GM19025 (cell line): ENCODE data around the gene KDM6A.
"Not testable (repeated sequence)": the region's sequence is repeated elsewhere in the genome, so short reads cannot be mapped to it uniquely, and the experiment has no call there.

ENCODE experiments used
- ATAC-seq: cut with Tn5 transposase; IDR thresholded peaks from one replicate; pipeline ENCODE4 v1.9.1; 2021; ENCODE audit warnings: mild to moderate bottlenecking, low read depth, moderate library complexity; ENCODE audit not compliant: unreplicated experiment

The KDM6A gene

DNA sequence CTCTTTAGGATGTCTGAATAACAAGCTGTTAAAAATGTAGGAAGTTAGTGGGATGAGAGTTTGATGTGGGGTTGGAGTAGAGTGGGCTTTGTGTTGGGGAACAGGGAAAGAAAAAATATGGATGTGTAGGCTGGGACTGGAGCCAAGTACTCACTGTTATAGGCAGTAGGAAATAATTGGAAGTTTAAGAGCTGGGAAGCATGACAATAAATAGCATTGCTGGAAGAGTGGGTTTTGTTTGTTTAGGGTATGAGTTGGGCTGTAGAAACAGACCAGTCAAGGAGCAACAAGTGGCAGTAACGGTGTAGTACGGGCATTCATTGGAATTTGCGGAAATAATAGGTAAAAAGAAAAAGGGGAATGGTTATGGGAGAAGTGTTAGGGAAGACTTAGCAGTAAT lies 81.6 kb downstream of the KDM6A start:
- ATAC-seq, result no peak

DNA sequence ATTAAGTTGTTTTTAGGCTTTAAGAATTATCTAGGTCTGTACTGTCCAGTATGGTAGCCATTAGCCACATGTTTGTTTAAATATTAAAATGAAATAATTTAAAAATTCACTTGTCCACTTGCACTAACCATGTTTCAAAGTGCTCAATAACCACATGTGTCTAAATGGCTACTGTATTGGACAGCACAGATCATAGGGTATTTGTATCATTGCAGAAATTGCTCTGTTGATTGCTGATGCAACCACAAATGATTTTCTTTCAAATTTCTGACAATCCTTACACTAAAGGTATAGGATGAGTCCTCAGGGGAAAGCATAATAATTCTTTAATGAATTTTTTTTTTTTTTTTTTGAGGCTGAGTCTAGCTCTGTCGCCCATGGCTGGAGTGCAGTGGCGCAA lies 84.9 kb downstream of the KDM6A start:
- no peak for ATAC-seq

DNA sequence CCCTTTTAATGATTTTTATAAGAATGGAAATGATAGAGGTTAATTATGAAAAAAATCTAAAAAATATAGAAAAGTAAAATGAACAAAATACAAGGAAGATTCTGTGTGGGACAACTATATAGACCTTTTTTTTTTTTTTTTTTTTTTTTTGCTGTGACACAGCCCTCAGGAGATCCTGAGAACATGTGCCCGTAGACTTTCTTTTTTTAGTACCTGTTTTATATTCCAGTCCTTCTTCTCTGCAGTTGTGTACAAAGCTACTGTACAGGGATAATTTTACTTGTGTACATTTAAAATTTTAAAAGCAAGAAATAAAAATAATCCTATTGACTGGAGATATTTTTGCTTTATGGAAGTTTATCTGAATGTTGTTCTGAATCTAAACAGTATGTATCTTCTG lies 85.5 kb downstream of the KDM6A start:
- no peak for ATAC-seq

DNA sequence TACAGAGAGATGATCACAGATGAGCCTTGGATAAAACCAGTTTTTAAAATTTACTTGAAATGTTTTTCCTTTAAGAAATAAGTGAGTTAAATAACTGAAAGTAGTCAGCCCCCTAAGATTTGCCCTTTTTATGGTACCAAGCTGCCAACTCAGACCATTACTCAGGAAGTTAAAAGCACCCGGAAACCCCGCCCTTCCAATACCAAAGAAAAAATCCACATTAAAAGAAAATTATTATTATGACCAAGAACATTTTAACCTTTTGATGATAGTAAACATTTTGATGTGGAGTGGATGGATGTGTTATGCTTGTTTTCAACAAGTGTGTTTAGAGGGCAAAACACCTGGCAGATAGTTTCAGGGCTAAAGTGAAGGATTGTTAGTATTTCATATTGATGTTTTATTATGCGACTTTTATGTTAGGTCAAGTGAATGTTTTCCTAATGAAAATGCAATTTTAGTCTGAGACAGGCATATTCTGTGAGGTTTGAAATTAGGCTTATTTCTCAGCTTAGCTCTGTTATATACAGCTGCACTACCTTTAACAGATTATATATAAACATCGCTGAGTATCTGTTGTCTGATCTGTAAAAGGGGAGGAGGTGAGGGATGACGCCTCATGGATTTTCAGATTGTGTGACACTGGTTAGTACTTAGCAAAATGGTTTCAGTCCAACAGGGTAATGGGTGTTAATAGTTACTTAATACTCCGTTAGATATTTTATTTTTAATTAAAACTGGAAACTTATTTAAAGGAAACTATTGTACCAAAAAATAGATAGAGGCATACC lies 89.0 kb downstream of the KDM6A start:
- no peak for ATAC-seq

DNA sequence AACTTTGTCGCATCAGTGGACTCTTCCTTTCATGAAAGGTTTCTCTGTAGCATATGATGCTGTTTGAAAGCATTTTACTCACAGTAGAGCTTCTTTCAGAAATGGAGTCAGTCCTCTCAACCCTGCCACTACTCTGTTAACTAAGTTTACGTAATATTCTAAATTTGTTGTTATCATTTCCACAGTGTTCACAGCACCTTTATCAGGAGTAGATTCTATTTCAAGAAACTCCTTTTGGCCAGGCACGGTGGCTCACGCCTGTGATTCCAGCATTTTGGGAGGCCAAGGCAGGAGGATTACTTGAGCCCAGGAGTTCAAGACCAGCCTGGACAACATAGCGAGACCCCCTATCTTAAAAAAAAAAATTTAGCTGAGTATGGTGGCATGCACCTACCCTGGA lies 90.0 kb downstream of the KDM6A start:
- no peak for ATAC-seq

DNA sequence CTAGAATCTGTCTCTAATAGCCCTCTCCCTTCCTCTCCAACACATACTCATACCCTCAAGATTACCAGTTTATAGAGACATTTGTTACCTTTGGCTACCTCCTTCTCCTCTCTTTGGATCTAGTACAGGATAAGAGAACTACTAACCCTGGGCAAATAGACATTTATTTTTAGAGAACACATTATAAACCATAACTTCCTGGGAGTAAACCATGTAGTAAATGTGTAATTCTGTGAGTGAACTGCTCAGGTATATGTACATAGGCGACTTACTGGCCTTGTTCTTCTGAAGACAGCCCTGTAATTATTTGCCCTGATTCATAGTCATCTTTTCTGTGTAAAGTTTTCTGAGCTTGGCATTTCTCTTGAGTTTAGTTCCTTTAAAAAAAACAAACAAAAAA lies 94.2 kb downstream of the KDM6A start:
- no peak for ATAC-seq

DNA sequence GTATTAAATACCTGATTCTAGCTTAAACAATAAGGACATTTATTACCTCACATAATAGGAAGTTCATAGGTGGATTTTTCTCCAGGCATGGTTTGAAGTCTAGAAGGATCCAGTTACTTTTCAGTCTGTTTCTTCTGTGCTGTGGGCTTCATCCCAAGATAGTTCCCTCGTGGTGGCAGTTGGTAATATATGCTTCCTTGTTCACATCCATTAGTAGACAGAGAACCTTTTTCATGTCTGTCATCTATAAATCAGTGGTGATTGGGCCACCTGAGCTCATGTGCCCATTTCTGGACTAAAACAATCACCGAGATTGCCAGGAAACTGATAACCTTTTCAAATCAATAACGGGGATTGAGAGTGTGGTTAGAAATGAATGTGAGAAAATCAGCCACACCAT lies 97.7 kb downstream of the KDM6A start:
- no peak for ATAC-seq

DNA sequence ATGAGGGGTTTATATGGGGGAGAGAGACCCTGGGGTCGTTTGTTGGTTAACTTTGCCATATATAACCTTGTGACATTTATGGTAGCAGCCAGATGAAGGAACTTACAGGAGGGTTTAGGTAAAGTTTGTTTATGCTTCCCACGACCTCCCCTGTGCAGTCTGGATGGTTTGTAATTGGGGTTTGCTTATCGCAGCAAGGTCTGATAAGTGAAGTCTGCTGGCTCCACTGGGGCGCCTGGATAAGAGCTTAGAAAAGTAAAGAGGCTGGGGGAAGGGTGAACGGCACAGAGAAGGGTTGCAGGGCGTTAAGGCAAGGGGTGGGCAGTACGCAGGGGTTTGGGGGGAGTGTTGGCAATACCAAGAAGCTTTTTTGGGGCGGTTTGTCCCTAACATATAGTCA lies 98.7 kb downstream of the KDM6A start:
- no peak for ATAC-seq

DNA sequence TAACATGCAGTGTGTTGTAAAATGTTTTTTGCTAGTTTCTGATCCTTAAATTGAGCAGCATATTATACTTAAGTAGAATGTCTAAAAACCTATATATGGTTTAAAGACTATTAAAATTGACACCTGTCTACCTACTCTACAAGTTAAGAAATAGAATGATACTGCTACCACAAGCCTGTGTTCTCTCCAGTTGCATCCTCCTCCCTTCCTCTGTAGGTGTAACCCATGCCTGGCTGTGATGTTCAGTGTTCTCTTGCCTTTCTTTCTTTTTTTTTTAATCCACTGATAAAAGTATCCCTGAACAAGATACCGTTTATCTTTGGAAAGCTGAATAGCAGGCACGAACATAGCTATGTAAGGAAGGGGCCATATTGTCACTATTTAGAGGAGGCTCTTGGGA lies 99.1 kb downstream of the KDM6A start:
- ATAC-seq, result no peak

DNA sequence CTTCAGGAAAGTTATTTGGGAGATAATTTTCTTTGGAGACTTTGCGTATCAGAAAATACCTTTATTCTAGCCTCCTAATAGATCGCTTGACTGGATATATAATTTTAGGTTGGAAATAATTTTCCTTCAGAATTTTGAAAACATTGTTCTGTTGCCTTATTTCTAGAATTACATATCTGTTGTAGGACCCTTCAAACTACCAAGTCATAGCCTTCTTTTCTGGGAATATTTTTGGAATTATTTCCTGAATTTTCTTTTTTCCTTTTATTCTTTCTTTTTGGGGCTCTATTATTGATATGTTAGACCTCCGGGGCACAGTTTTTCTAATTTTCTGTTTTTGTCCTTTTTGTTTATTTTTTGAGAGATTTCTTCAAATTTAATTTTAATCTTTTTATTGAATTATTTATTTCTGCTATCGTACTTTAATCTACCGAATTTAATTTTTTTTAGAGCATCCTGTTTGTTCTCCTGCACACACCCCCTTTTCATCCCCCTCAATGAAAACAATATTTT lies 100.5 kb downstream of the KDM6A start:
- ATAC-seq, result no peak

DNA sequence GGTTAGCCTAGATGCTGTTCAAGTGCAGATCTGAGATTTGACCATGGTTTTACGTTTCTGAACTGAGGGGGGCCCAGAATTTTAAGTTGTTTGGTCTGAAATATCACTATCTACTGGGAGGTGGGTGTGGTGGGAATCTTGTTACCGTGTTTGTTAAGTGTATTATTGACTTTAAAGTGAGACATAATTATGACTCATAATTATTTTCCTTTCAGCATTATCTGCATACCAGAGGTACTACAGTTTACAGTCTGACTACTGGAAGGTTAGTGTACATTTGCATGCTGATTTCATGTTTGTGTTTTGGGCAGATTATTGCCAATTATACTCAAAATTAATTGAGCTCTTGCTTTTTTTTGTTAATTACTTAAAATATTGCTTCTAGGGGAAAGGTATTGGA lies 101.5 kb downstream of the KDM6A start:
- ATAC-seq, result no peak

DNA sequence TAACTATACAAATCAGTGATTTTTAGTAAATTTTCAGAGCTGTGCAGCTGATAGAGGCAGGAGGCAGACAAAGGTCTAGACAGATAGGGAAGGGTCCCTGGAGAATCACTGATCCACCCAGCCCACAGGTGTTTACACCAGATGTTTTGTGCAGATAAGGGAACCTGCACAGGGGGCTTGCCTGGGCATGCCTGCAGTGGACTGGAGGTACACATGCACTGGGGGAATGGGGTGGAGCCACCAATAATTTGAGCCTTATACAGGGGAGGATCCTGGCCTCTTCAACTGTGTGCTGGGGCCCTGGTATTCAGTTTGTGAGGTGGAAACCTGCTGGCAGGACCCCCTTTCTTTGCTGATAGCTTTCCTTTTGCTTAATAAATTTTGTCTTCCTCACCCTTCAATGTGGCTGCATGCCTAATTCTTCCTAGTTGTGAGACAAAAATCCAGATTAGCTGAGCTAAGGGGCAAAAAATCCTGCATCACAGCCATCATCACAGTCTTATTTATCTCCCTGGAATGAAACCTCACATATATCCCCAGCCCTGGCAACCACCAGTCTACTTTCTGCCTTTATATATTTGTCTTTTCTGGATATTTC lies 102.8 kb downstream of the KDM6A start:
- no peak for ATAC-seq

DNA sequence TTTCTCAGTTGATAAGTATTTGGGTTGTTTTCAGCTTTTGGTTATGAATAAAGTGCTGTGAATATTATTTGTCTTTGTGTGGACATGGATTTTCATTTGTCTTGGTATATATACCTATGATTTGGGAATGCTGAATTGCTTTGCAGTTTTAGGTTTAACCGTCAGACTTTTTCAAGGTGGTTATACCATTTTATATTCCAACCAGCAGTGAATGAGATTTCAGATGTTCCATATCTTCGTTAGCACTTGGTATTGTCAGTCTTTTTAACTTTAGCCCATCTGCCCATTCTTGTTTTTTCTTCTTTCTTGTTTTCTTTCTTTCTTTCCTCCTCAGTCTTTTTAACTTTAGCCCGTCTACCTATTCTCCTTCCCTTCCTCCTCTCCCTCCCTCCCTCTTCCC lies 106.0 kb downstream of the KDM6A start:
- no peak for ATAC-seq

DNA sequence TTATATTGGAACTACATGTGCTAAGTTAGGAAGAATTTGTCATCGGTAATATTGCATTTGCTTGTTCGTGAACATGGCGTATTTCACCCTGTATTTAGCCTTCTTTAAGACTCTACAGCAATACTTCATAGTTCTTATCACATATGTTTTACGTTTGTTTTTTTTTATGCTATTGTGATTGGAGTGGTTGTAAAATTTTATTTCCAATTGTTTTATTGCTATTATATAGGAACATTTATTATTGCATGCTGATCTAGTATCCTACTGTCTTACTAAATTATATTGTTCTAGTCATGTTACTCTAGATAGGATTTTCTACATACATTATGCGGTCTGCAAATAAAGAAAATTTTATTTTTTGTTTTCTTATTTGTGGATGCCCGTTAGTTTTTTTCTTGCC lies 107.4 kb downstream of the KDM6A start:
- no peak for ATAC-seq

DNA sequence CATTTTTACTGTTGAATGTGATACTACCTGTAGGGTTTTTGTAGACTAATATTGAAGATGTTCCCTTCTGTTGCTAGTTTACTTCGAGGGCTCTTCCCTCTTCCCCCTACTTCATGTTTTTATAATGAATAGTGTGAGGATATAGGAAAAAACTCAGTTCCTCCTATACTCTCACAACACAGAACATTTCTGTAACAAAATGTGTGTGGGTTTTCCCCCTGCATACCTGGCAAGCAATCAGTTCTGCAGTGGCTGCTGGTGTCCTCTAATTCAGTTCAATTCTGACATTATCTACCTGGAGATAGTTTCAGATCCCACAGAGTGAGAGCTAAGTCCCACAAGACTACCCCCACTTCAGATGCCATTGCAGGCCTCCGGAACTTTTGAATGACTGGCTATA lies 107.9 kb downstream of the KDM6A start:
- no peak for ATAC-seq

DNA sequence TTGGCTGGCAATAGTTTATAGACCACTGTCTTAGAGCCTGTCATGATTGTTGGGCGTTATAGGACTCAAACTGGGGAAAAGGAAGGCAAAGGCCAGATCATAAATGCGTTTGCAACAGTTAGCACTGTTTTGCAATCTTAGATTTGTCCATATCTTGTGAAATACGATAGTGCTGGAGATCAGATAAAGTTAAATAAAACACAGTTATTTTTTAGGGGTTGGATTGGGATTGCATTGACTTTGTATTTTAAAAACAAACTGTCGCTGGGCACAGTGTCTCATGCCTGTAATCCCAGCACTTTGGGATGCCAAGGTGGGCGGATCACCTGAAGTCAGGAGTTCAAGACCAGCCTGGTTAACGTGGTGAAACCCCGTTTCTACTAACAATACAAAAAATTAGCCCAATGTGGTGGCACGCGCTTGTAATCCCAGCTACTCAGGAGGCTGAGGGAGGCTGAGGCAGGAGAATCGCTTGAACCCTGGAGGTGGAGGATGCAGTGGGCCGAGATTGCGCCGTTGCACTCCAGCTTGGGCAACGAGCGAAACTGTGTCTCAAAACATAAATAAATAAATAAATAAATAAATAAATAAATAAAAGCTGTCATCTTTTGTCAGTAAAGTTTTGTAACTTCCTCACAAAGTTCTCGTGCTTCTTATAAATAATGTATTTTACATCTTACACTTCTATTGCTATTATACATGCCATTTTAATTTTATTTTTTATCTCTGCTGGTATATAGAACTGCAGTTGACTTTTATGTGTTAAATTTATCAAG lies 117.2 kb downstream of the KDM6A start:
- no peak for ATAC-seq

DNA sequence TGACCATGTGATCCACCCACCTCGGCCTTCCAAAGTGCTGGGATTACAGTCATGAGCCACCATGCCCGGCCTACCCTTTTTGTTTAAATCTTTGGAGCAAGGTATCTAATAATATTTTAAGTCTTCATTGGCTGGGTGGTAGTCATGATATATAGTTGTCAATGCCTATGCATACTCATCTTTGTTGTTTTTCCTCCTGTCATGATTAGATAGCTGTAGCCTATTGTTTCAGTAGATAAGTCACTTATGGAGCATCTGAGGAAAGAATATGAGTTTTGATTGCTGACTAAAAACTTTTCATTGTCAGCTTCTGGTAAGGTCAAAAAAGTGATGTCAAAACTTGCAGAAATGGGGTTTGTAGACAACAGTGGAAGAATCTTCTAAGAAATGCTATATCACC lies 119.8 kb downstream of the KDM6A start:
- no peak for ATAC-seq

DNA sequence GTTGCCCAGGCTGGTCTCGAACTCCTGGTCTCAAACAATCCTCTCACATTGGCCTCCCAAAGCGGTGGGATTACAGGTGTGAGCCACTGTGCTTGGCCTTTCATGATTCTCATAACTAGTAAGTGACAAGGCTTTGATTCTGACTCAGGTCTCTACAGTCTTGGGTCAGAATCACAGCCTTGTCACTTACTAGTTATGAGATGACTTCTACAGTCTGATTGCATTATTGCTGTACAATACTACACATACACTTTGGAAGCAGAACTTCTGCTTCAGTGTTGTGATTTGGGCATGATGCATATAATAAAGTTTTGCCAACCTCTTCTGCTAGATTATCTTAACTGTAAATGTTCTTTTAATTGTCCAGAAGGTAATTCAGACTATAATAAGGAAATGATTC lies 123.3 kb downstream of the KDM6A start:
- no peak for ATAC-seq

DNA sequence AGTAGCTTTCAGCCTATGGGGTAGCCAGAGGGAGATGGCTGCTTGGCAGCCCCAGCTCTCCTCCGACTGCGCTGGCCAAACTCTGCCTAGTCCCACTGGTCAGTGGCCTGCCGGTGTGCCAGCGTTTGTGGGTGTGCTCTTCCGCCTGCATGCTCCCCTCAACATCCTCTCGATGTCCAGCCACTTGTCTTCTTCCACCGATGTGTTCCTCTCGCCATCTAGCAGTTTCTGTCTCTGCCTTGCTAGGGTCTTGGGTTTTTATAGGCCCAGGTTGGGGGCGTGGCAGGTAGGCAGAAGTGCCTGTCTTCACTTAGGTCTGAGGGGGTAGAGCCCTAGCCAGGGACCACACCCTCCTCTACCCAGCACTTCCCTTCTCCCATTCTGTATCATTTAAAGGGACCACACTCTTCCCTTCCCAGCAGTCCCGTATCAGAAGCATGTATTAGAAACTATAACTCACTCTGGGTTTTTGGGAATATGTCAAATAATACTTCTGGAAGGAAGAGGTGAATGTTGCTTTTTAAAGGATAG lies 124.4 kb downstream of the KDM6A start:
- ATAC-seq, result no peak

DNA sequence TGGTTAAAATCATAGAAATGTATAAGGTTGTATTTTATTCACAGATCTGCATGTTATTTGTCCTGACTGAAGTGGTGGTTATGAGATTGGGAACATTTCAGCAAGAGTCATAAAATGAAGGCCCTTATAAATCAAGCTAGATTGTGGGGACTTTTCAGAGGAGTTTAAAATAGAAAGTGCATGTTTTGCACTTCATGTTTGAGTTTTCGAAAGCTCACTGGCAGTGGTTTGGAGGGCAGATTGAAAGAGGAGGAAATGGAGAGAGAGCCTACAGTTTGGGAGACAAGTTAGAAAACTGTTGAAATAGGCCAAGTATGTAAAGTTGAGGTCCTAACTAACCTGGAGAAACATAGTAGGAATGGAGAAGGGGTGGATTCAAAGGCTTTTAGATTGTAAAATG lies 124.9 kb downstream of the KDM6A start:
- no peak for ATAC-seq

DNA sequence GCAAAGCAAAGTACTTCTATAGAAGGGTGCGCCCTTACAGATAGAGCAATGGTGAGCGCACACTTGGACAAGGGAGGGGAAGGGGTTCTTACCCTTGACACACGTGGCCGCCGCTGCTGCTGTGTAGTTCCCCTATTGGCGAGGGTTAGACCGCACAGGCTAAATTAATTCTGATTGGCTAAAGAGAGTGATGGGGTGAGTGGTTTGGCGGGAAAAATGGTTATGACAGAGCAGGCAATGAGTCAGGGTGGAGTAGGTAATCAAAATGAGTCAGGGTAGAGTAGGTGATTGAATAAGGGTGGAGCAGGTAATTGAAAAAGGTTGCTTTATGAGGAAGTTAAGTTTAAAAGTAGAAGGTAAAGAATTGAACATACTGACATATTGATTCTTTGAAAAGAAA lies 126.2 kb downstream of the KDM6A start:
- not testable (repeated sequence) for ATAC-seq
